Fibroblast of pulmonary artery (primary cell): ENCODE results near the gene ZNRF3.

Source experiments
- DNase-seq: peaks from one replicate; pipeline ENCODE4 v3.0.0-alpha.2; 2010; ENCODE audit warnings: low read depth
- H3K4me3 ChIP-seq: replicated peaks from 2 replicates; pipeline ENCODE4 v1.5.1; 2011; ENCODE audit warnings: low read depth, mild to moderate bottlenecking, control low read depth, low read length, moderate library complexity
- CTCF ChIP-seq: IDR thresholded peaks from 2 replicates; pipeline ENCODE4 v1.5.1; 2011; ENCODE audit warnings: mild to moderate bottlenecking, control low read depth, low read length, inconsistent platforms; ENCODE audit errors: missing control alignments

Gene ZNRF3

GRCh38 chr22:28929197-28929596 is 45.8 kb downstream of the ZNRF3 start:
- DNase-seq = no peak
- H3K4me3 ChIP-seq = no peak overlapping the region
- TF ChIP-seq CTCF = no peak

DNA sequence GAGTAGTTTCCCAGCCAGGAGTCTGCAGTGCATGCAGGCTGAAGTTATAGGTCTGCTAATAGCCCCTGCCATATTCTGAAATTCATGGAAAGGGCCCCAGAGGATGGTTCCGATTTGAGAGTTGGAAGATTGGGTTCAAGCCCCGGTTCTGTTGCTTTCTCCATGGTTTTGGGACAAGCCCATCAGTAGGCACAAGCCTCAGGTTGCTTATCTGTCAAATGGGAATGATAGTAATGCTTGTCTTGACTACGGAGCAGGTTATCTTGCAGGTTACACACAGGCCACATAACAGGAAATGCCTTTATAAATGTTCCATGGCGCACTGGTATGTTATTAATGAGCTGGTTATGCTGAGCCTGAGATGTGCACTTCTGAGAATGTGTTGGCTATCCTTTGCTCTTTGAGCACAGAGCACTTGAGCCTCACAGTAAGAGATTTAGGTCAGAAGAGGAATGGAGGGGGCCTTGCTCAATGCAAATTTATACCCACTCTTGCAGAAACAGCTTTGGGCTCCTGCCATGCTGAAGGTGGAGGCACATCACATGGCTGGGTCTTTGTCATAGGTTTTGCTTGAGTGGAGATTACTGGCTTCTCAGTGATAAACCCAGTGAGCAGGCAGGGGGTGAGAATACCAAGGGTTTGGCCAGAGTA is 47.1 kb downstream of the ZNRF3 start:
- peak; percentile 37 for DNase-seq
- TF ChIP-seq CTCF = no peak
- H3K4me3 ChIP-seq = no peak overlapping the region

- no peak for TF ChIP-seq CTCF
- no peak for DNase-seq
- H3K4me3 ChIP-seq = no peak overlapping the region
Measured at GRCh38 chr22:28931844-28932567, 48.6 kb downstream of the ZNRF3 start.

DNA sequence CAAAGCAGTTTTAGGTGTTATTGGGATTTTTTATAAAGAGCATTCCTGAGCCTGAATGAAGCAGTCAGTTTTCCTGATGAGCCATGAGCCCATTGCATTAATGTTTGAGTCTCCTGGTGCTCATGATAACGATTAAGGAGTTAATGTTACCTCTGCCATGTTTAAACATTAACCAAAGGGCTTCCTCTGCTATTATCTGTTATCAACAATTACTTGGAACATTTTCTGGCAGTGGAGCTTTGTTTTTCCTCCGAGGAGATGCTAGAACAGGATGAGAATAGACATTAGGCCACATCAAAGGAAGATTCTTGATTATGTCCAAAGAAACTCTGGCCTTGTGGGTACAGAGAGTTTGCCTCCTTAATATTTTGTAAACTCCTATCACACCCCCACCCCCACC is 49.9 kb downstream of the ZNRF3 start:
- DNase-seq = no peak
- no peak for TF ChIP-seq CTCF
- H3K4me3 ChIP-seq = no peak overlapping the region

- no peak for DNase-seq
Measured at GRCh38 chr22:28934026-28934425, 50.7 kb downstream of the ZNRF3 start.

DNA sequence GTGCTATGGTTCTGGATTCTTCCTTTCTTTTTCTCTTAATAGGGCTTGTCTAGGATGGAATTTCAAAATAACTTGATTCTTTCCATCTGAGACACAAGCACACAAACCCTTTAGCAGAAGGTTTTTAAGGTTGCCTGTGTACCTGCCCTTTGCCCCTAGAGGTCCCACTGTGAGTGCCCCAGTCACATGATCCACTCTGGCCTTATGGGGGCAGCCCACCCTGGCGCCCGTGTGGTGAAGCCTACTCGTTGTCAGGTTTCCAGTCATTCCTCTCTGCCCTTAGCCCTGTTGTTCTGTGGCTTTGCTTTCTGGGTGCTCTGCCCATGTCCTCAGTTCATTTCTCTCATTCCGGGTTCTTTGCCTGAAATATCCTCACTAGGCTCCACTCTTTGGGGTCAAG is 51.8 kb downstream of the ZNRF3 start:
- no peak for TF ChIP-seq CTCF
- DNase-seq = no peak
- no peak overlapping the region for H3K4me3 ChIP-seq

More at GRCh38 chr22:28934026-28934425, 50.7 kb downstream of the ZNRF3 start:
- no peak for TF ChIP-seq CTCF
- no peak overlapping the region for H3K4me3 ChIP-seq
